Hematopoietic multipotent progenitor cell (in vitro differentiated cells): Measurements from ENCODE around the gene ACVR2B. TPM values are rescaled to one million over a fixed set of nuclear protein-coding genes. Genes with fewer than 3 reads are reported as not detected.
A peak's percentile ranks its signal among the peaks of the same experiment; 100 is the strongest.

Experiments
- DNase-seq, 3 donors: peaks; one replicate each; pipeline ENCODE4 v3.0.0-alpha.2; 2011 to 2015; ENCODE audit warnings: low read depth in 2 of 3, low spot score in 2 of 3
- total RNA-seq: library from RNA; depleted of rRNA; stranded (reverse); fragments of >200 nt; gene quantifications from one replicate; pipeline ENCODE4 v1.2.3, GENCODE V29; 2012

ACVR2B gene
- total RNA-seq, 1 donor: 6.5 TPM

DNA sequence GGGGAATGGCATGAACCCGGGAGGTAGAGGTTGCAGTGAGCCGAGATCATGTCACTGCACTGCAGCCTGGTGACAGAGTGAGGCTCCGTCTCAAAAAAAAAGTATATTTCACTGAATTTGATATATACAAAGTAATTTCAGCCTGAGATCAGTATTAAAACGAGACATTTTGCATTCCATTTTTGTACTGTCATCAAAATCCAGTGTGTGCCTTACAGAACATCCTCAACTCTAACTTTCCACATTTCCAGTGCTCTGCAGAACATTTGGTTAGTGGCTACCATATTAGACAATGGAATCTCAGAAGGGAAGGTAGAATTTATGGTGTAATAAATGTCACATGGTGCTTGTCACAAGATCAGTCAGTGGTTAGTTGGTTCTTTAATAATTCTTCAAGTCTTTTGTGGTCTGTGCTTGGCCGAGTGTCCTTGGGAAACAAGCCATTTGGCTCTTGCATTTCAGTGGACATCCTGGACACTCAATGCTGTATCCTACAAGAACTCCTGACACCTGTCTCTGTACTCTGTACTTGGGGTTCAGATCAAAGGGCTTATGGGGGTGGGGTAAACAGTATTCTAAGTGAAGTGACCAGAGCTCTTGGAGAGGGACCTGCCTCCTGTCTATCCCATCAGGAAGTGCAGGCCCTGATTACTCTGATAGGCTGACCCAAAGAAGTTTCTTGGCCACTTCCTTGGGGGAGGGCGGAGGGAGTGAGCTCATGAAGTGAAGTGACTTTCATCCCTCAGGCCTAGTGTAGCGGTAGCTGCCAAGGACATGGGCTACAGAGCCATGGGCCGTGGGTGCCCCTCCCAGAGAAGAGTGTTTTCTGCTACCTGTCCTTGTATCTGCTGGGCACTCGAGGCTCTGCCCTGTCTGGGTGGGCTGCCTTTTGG is 3.7 kb downstream of the ACVR2B start:
- no peak for DNase-seq

DNA sequence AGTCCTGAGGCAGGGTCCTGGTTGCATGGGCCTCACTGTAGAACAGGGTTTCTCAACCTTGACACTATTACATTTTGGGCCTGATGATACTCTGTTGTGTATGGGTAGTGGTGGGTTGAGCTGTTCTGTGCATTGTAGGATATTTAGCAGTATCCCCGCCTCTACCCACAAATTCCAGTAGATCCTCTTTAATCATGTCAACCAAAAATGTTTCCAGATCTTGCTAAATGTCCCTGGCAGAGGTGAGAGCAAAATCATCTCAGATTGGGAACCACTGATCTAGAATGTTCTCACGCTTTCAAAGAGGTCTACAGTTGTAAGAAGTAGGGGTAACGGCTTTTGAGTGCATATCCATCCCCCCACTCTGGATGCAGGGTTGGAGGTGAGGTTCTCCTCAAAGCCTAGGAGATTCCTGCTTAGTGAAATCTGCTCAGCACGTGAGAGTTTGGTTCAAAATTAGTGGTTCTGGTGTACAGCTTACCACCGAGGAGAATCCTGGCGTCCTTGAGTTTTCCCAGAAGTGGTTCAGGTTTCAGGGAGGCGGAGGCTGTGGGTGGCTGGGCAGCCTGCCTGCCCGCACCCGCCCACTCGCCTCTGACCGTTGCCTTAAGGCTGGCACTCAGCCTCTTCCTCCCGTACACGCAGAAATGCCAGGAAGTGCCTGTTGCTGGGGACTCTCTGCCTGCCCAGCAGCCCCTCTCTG is 5.3 kb downstream of the ACVR2B start:
- DNase-seq: no peak

DNA sequence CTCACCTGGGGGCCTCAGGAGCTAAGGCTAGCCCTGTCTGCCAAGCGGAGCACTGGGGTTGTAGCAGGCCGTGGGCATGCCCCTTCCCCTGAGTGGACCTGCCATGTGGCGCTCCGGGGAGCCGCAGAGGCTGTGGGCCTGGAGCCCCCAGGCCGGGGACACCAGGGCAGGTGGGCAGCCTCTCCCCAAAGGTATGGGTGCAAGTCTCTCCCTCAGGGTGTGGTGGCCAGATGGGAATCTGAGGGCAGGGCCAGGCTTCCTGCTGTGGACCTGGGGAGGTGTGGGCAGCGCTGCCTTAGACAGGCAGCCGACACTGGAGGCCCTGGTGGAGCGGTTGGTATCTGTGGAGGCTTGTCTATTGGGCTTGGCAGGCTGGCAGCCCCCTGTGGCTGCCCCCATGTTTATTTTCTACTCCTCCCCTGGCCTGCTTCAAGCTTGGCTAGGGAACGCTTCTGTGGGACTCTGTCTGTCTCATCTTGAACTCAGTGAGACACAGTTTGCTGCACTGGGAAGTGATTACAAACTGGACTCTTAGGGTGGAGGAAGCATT is 5.9 kb downstream of the ACVR2B start:
- DNase-seq: no peak

DNA sequence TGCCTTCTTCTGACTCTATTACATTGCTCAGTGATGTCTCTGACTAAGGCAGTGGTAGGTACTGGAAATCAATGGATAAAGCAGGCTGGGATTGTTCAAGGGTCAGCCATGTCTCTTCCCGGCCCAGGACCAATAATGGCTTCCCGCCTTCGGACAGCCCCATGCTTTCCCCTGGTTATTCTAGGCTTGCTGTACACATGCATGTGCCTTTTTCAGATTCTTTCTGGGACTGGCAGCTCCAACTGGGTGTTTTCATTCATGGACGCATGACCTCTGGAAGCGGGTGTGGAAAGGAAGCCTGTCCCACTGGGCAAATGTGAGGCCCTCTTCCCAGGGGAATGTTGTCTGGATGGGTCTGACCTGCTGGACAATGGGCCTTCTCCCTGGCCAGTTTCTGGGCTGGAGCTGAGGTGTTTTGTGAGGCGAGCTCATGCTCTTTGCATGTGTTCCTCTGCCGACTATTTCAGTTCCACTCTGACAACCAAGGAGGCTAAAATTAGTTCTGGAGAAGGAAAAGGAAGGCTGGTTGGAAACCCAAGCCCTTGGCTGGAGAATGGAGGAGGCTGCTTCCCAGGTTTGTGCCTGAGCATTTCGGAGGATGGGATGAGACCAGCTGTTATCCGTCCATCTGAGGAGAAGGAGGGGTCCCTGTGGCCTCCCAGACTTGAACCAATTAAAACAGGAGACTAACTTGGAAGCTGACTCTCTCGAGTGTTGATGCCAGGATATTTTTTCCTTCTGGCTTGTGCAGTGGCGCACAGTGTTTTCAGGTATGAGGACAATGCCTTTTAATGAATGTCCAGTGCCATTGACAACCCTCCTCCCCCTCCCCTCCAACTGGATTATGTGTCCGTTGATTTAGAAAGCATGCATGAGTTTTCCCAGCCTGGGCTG is 6.9 kb downstream of the ACVR2B start:
- DNase-seq: no peak

DNA sequence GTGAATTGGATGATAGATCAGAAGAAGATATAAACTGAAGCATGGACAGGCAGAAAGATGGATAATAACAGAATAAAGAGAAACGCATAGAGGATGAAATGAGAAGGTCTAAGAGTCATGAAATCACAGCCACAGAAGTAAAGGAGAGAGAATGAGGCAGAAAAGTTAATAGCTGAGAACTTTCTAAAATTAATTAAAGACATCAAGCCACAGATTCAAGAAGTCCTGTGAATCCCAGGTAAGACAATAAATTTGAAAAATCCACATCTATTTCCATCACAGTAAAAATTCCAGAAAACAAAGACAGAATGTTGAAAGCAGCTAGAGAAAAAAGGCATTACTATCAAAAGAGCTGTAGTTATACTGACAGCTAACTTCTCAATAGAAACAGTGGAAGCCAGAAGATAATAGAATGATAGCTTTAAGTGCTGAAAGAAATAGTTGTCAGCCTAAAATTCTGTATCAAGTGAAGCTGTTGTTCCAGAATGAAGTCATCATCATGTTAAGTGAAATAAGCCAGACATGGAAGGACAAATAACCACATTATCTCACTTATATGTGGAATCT is 12.0 kb downstream of the ACVR2B start:
- no peak for DNase-seq

DNA sequence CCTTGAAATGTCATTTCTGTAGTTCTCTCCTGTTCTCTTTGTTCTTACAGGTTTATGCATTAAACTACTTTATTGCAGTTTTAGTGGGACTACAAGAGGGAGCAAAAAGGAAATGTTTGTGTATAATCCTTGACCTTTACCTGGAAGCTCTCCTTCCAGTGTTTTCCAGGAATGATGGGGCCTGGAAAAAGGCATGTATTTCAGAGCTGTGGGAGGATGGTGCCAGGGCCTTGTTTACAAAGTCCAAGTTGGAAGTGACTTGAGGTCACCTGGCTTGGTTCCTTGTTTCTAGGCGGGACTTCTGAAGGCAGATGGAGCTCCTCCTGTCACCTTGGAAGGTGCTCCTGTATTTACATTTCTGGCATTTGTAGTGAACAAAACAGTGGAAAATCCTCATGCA is 15.1 kb downstream of the ACVR2B start:
- no peak for DNase-seq

DNA sequence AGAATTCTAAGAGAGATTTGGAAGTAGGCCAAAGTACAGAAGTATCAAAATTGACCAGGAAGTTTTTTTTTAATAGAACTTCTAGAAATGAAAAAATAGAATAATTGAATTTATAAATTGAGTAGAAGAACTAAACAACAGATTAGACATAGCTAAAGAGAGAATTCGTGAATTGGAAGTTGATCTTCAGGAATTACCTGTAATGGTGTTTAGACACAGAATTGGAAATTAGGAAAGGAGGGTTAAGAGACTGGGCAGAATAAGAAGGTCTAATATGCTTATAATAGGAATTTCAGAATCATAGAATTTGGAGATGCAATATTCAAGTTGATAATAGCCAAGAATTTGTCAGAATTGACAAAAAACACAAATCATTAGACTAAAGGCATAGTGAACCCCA is 16.2 kb downstream of the ACVR2B start:
- no peak for DNase-seq

DNA sequence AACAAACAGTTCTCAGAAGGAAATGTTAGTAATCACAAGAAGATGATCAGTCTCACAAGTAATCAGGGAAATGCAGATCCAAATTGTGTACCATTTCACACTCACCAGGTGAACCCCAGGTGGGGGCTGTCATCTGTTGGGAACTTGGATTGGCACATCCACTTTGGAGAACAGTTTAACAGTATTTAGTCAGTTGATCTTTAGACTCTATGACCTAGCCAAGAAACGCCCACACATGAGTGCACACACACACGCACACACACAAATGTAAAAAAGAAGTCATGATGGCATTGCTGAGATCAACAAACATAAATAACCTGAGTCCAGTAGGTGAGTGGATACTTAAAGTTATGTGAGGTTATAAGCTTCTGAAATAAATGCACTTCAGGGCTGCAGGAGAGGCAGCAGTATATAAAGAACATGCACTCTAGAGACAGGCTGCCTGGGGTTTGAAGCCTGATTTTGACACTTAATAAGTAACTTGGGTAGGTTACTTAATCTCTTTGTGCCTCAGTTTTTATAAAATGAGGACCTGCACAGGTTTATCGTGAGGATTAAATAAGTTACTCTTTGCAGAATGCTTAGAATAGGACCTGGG is 17.7 kb downstream of the ACVR2B start:
- no peak for DNase-seq

DNA sequence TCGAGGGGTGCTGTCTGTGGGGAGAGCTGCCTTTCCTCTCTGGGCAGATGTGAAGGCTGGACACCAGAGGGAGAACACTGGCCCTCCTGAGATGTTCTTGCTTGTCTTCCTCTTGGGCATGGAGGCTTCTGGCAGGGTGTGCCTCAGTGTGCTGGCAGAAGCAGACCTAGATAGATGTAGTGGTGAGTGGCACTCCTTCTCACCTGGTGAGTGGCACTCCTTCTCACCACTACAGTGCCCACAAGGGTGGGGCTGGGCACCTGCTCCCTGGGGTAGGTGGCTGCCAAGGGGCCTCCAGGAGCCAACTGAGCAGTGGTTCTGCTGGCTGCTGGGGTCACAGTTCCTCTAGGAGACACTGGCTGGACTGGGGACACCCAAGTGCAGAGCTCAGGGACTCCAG is 18.7 kb downstream of the ACVR2B start:
- DNase-seq: no peak

DNA sequence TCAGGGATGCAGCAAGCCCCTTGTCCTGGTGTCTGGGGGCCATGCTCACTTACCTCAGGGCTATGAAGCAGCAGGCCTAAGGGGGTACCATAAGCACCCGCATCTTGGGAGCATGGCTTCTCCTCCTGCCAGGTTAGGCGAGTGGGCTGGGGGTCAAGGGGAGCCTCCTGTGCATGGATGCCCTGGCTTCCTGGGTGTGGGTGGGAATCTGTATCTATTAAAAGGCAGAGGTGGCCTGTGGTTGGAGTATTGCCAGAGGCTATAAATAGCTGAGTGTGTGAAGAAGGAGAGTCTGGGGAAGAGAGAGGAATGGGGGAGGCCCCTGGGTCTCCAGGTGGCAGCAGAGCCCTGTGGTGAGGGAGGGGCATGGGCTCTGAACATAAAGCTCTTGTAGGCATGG is 19.5 kb downstream of the ACVR2B start:
- DNase-seq: no peak

DNA sequence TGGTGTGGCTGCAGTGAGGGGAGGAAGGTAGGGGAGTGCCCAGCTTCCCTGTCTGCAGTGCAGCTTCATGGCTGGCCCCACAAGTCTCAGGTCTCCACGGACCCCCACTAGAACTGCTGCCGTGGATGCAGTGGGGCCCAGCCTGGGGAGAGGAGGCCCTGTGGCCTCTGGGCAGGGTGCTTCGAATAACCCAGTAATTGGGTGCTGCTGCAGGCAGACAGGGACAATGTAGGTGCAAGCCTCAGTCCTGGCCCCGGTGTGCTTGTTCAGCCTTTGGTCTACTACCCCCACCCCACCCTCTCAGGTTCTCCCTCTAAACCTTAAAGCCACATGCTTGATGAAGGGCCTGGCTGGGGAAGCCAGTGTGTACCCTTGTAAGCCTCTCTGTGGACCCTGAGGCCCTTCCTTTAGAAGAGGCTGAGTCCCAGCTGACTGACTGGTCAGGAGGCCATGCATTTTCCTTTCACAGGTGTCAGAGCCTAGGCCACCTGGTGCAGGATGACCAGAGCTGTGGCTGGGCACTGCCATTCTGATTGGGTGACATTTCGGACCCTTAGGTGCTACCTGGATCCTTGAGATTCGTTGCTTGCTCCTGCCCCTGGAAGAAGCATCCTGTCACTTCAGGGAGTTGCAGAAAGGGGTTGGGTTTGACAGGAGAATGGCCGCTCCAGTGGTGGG is 21.4 kb downstream of the ACVR2B start:
- no peak for DNase-seq

DNA sequence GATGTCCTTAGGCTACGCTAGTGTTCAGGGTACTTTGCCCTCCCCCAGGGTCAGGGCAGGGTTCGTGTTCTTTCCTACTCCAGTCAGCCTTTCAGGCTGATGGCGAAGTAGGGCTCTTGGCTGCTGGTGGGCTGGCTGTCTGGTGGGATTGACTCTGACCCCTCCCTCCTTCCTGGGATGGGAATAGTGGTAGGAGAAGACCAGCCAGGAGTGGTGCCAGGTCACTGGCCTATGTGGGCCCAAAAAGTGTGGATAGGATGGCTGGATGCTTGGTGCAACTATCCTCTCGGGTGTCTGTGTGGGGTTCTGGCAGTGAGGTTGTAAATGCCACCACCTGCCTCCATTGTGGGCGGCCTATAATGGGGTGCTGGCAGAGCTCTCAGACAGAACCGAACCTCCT is 22.0 kb downstream of the ACVR2B start:
- DNase-seq: no peak

DNA sequence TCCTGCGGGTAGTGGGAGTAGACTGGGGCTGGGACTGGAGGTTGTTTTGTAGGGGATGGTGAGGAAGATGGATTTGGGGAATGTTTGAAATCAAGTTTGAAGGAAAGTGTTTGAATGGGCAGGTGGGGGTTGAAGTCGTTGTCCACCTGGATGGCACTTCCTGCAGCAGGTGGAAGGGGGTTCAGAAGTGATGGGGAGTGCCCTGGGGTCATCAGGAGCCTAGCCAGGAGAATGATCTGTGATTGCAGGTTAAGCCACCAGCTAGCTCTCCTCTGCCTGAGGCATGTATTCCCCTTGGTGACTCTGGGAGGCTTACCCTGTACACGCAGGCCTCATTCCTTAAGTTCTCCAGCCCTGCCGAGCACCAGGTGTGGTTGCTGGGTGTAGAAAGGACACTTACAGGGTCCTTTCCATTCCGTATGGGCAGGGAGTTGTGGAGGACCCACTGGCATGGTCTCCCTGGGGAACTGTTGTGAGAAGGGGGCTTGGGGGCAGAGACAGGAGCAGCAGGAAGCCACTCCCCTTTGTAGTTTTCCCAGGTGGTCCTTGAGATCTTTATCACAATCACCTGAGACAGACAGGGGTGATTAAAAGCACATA is 22.6 kb downstream of the ACVR2B start:
- DNase-seq: no peak

DNA sequence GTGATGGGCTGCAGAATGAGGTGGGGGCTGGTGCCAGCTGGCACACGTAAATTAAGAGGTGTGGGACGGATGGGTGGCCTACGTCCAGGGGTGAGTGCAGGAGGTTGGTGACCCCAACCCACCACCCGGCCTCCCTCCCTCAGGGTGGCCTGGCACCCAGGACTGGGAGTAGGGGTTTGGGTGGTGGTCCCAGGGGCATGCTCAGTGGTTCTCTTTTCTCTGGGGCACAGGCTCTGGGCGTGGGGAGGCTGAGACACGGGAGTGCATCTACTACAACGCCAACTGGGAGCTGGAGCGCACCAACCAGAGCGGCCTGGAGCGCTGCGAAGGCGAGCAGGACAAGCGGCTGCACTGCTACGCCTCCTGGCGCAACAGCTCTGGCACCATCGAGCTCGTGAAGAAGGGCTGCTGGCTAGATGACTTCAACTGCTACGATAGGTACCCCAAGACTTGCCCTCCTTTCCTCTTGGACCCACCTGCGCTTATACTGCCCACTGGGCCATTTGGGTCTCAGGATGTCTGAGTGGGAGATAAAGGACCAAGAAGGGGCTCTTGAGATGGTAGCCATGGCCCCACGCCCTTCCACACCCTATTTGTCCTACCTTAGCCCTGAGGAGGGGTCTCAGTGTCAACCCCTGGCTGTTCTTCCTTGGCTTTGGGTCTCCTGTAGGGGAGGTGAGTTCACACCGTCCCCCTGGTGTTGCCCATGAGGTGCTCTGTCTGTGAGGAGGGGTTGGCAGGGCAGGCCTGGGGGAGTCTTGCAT is 23.5 kb downstream of the ACVR2B start:
- no peak for DNase-seq

DNA sequence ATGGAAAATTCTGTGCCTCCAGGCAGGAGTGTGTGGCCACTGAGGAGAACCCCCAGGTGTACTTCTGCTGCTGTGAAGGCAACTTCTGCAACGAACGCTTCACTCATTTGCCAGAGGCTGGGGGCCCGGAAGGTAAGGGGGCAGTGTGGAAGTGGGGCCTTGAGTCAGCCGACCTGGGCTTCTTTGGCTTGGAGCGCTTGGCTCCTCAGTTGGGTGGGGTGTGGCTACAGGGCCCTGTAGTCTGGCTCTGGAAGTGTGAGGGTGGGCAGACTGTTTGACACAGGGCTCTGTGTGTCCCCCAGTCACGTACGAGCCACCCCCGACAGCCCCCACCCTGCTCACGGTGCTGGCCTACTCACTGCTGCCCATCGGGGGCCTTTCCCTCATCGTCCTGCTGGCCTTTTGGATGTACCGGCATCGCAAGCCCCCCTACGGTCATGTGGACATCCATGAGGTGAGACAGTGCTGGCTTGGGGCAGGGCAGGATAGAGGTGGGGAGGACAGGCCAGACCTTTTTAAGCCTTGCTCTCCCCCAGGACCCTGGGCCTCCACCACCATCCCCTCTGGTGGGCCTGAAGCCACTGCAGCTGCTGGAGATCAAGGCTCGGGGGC is 24.3 kb downstream of the ACVR2B start:
- no peak for DNase-seq

DNA sequence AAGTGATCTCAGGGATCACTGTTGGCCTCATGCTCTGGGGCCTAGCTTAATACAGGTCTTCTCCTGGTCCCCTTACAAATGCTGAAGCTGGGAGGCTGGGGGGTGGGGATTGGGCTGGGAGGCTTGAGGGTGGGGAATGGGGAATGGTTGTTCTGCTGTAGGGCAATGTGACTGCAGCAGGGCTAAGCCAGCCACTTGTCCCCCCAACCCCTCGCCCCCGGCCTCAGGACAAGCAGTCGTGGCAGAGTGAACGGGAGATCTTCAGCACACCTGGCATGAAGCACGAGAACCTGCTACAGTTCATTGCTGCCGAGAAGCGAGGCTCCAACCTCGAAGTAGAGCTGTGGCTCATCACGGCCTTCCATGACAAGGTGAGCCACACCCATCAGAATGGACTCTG is 25.2 kb downstream of the ACVR2B start:
- no peak for DNase-seq

DNA sequence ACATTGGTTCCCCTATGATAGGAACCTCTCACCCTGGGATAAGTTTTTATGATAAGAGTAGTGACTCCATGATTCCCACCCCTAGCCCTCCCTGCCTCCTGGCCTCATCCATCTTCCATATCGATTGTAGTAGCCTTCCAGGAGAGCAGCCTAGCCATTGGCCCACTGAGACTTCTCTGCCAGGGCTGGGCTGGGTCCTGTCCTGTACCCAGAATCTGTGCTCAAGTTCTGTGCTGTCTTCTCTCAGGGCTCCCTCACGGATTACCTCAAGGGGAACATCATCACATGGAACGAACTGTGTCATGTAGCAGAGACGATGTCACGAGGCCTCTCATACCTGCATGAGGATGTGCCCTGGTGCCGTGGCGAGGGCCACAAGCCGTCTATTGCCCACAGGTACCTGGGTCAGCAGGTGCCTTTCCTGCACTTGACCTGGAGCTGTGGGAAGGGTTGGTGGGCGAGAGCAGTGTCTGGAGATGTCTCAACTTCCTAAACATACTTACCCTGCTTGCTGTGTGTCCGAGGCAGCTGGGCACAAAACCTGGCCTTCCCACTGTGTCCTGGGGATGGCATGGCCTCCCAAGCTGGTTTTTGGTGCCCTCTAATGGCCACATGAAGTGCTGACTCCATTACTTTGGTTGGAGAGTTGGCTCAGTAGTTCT is 25.9 kb downstream of the ACVR2B start:
- peak; percentile 21 to 68 (median 37) for DNase-seq

DNA sequence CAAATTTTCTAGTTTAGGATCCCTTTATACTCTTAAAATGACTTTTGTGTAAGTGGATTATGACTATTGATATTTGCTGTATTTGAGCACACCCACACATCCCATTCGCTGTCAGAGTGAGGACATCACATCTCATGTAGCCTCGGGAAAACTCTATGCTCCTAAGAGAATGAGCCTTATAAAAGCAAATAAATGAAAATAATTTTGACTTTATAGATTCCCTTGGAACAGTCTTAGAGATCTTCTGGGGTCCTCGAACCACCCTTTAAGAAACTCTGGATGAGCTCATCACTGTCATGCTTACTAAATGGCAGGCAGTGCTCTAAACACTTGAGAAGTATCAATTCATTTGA is 26.4 kb downstream of the ACVR2B start:
- no peak for DNase-seq
